ENCODE measurements around the gene SLC17A9.

SLC17A9 gene

DNA sequence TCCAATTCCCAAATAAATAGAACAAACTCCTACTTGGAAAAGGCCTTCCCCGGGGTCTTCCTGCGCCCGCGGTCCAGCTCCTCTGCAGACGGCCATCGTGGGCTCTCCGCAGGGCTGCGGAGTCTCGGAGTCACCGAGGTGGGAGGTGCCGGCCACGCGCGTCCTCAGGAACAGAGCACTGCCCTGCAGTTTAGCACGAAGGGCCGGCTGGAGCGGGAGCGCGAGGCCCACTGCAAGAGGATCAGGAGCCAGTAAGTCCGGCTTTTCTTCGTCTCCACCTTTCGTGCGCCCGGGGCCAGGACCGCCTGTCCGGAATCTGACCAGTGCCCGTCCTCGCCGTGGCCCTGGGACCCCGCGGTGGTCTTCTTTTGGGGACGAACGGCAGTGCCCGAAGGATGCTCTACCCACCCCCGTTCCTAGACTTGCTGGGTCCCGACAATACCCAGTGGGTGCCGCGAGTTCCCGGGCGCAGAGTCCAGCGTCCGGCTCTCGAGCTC is 52.9 kb downstream of the SLC17A9 start:
- no peak for DNase-seq

DNA sequence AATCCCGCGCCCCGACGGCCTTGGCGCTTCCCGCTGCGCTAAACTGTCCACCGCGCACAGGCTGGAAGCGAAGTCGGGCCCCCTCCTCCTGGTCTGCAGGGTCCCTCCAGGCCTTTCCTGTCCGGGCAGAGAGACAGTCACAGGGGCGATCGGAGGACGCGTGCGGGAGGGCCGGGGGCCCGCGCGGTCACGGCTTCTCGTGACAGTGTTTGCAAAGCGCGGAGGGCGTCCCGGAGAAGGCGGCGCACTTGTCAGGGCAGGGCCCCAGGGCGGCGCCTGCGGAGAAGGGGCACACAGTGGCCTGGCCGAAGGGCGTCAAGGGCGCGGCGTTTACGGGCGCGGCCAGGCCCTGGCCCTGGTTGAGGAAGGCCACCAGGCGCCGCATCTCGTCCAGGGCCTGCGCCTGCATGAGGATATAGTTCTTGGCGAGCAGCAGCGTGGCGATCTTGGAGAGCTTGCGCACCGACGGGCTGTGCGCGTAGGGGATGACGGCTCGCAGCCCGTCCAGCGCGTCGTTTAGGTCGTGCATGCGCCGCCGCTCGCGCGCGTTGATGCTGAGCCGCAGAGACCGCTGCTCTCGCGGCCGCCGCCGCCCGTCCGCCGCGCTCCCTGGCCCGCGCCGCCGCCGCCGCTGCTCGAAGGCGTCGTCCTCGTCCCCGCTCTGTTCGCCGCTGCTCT is 53.5 kb downstream of the SLC17A9 start:
- no peak for DNase-seq

DNA sequence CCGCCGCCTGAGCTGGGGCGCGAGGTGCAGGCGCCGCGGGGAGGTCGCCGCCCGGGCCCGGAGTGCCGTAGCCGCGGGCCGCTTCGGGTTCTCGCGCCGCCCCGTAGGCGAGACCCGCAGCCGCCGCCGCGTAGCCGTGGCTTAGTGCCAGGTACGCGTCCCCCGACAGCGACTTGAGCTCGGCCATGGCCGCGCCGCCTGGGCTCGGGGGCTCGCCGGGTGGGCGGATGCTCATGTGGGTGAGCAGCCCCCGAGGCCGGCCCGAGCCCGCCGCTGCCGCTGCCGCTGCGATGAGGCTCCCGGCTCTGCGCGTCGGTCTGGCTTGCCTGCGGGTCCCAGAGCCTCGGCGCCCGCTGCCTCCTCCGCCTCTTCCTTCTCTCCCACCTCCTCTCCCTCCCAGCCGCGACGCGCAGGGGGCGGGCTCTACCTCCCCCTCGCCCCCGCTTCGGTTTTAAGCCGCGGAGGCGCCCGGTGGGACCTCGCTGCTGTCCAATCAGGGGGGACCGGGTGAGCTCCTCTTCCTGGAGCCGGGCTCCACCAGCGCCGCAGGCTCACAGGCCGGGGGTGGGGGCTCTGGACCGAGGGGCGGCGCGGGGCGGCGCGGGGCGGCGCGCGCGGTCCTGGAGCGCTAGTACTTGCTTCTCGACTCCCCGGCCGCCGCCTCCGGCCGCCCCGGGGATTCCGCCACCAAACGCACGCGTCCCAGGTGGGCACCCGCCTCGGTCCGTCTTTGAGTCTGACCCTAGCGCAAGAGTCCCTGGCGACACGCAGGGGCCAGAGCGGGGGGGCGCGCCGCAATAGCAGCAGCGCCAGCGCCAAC is 54.2 kb downstream of the SLC17A9 start, which contains the start of gene BHLHE23:
TSS of gene BHLHE23 (minus strand) at position 425 of the 820 bp plus-strand sequence. CDS start at position 235, 190 bp downstream.
- no peak for DNase-seq

DNA sequence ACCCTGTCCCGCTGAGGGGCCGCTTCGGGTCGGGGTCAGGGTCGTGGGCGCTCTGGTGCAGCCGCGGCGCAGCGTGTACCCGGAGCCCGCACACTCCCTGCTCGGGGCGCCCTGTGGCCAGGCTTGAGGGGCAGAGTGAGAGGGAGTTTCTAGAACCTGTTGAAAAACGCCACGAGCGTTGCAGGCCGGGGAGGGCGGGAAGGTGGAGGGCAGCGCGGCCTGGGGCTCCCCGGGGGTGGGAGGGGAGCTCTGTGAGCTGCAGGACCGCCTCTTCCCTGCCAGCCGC is 54.8 kb downstream of the SLC17A9 start:
- DNase-seq = no peak

DNA sequence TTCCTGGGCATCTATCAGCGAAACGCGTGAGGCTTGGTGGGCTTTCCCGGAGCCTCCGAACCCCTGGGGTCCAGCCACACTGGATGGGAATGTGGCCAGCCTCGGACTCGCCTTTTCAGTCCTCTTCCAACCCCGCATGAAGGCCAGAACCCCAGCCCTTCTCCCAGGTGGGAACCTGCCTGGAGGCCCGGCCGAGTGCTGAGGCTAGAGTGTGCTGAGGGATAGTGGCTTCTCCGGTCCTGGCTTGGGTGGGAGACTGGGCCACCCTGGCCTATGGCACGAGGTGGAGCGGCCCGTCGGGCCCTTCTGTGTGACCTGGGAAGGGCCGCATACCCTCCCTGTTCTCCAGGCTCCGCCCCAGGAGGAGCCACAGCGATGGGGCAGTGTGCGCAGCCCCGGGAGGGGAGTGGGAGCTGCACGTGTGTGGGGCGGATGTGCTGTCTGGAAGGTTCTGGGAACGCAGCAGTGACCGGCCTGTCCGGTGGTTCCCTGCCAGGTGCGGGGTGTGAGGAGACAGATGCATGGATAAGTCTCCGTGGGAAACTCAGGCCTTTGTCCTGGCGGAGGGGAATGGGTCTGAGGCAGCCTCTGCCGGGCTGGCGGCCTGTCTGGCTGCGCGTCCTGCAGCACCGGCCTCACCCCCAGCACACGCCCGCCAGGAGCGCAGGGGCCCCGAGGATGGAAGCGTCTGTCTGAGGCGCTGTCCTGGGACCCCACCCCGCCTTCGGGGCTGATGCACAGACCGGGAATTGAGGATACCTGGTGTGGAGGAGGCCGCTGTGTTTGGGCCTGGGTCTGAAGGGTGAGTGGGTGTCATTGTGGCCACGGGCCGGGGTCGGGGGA is 55.4 kb downstream of the SLC17A9 start:
- DNase-seq = no peak

DNA sequence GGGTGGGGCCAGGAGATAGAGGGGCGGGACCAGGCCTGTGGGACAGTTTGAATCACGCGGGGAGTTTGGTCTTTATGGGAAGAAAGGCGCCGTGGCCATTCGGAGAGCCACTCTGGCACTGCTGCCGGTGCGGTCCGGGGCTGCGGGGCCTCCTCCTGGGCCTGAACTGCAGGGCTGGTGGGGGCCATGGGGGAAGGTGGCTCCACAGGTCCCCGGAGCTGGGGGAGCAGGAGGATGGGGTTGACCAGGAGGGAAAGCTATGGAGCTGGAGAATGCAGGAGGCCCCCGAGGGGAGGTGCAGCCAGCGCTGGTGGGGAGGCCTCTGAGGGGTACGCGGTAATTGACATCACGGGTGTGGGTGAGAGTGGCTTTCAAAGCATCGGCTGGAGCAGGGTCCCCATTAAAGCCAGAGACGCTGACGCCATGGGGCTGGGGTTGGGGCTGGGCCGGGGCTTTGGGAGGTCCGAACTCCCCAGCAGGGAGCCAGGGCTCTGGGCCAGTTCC is 56.1 kb downstream of the SLC17A9 start:
- no peak for DNase-seq

DNA sequence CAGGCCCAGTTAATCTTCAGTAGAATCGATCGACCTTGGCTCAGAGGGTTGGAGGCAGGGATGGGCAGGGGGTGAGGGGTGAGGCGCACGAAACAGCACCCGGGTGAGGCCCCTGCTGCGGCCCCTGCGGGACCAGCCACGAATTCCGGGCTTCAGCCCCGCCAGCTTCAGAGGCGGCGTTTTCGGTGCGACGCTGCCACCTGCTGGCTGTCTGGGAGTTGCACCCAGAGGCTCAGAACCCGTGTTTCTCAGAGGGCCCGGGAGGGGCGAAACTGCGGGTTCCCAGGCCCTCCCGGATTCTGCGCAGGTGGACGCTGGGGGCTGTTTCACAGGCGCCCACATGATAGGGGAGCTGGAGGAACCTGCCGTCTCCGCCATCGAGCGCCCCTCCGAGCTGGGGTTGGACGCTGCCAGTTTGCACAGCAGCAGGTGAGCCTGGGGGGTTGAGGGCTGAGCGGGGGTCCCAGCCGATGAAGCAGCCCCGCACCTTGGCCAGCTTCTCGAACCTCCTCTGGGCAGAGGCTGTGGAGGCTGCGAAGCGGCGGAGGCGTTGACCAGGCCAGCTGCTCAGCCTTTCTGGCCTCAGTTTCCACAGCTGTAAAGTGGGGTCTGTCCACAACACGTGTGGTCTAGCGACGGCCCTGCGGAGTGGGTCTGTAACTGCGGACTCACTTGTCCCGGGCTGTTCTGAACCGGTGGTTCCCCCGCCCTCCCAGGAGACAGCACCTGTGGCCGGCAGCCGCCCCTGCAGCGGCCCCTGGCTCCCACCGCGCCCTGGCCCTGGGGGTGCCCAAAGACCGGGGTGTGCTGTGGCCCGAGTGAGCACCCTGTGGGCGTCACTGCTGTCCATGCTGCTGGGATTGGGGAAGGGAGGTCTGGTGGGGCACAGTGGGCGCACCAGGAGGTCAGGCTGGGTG is 56.8 kb downstream of the SLC17A9 start:
- peak; percentile 68 to 81 (median 77) for DNase-seq

DNA sequence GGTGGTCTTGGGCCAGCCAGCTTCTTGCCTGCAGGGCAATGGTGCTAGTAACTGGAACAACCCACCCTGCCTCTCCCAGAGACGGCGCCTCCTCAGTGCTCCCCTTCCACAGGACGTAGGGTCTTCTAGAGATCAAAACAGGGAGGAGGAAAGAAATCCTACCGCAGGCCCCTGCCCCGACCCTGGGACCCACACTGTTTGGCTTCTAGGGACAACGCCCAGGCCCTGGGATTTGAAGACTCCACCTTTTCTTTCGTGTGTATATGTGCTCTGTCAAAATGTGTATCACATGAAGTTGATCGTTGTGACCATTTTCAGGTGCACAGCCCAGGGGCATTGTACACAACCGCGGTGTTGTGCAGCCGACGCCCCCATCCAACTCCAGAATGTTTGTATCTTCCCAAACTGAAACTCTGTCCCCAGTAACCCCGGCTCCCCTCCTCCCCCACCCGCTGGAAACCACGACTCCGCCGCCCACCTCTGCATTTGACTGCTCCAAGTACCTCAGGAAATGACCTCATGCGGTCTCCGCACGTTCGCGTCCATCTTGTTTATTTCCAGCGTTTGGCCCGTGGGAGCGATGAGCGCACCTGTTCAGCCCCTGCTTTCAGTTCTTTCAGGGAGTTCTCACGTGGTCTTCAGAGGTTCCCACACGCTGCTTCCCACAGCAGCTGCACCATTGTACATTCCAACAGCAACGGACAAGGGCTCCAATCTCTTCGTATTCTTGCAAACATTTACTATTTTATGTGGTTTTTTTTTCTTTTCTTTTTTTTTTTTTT is 57.7 kb downstream of the SLC17A9 start:
- peak; percentile 17 to 51 (median 22) for DNase-seq

DNA sequence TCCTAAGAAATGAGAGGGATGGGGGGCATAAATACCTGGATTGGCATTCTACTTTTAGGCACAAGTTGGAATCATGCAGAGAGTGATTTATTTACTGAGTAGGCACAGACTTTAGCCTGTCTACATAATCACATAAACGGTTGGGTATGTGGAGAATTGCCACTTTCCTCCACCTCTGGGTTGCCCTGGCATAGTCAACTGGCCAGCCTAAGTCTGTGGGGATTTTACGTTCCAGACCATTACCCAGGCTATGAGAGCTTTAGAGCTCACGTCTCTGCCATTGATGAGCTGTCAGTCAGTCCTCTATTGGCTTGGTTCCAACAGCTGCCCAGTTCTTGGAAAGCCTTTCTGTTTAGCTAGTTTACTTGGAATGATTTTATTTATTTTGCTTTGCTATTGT is 59.3 kb downstream of the SLC17A9 start:
- no peak for DNase-seq

DNA sequence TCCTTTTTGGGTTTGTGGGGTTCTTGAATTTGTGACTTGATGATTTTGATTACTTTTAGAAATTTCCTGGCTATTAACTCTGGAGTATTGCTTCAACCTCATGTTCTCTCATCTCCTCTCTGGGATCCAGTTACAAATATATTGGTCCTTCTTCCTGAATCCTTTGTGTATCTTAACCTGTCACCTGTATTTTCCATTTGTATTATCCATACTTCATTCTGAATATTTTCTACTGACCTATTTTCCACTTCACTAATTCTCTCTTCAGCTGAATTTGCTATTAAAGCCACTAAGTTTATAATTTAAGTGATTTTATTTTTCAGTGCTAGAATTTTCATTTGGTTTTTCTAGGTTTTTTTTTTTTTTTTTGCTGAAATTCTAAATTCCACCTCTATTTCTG is 60.7 kb downstream of the SLC17A9 start:
- DNase-seq = no peak

DNA sequence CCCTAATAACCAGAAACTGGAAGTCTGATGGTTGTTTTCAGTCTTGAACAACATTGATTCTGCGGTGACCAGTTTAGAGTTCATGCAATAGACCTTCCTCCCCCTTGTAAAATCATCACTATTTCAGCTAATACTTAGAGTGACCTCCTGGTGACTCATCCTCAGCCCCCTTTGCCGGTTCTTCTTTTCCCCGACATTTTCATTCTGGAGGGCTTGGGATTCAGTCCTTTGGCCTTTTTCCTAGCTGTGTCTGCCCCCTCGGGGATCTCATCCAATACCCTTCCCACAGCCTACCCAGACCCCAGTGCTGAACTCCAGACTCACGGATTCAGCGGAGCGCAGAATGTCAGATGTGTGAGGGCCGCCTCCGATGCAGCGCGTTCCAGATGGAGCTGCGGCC is 61.8 kb downstream of the SLC17A9 start:
- no peak for DNase-seq

DNA sequence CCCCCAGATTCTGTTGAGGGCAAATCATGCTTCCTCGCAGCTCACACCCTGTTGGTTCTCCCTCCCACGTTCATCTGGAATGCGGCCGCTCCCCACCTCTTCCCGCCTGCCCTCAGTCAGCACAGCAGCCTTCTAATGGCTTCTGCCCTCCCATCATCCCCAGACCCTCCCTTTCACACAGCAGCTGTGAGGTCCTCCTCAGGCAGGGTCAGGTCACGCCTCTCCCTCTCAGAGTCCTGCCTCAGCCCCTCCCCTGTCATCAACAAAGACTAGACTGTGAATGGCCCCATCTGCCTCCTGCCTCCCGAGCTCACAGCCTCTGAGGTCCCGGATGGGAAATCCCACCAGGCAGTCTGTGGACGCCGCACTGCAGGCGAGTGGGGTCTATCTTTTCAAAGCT is 62.2 kb downstream of the SLC17A9 start:
- DNase-seq = no peak

DNA sequence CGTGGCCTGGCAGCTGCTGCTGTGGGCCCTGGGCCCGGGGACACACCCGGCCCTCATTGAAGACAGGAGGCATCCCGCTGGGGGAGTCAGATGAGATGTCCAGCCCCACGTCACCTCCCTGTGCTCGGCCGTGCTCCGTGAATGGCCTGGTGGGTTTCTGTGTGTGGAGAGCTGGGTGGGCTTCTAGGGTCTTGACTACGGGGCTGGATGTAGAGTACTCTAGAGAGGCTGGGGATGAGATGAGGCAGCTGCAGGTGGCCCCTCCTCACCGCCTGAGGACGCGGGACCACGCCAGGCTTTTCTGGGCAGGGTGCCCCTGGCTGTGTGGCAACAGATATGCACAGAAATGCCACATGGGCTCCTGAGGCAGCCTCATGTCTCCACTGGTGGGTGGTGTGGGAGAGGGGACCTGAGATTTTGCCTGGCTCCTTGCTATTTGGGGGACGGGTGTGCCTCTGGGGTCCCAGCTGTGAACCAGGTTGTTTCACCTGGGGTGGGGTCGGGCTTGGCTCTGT is 62.7 kb downstream of the SLC17A9 start:
- no peak for DNase-seq

DNA sequence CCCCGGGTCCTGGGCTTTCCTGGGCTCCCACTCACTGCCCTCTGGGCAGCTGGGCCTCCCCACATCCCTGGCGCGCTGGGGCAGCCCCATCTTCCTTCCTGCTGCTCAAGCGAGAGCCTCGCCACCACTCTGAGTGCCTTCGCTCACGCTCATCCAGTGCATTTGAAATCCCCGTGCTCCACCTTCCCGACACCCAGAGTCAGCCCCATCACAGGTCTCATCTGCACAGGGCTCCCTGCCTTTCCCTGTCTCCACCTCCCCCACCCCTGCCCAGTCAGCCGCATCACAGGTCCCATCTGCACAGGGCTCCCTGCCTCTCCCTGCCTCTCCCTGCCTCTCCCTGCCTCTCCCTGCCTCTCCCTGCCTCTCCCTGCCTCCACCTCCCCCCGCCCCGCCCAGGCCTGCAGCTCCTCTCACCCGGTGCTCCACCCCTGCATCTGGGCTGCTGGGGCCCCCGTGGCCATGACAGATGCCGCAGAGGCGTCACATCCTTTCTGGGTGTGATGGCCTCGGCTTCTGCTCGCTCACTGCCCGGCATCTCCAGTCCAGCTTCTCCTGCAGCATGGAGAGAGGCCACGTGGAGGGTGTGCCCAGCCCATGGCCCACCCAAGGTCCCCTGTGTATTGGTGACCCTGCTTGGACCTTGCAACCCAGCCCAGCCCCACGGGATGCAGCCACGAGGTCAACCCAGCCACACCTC is 63.3 kb downstream of the SLC17A9 start:
- DNase-seq = no peak

DNA sequence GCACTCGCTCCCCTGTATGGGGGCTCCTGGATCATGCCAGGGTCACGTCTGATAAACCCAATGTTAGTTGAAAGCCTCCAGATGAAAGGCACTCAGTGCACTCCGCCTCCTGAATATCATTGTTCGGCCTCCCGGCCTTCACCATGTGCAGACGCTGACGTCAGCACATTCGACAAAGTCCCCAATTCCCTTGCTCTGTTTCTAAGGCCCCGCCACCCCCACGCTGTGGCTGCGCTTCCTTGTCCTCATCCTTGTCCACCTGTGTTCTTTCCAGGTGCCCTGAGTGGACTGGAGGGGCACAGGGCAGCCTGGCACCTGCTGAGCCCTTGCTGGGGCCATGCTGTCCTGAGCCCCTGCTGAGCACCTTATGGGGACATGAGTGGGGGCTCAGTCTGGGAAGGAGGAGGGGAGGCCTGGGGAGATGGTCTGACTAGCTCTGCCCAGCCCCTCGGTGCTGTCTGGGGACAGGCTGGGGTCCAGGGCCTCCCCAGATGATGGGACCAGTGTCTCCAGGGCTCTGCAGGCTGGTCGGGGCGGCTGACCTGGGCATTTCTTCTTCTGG is 64.1 kb downstream of the SLC17A9 start:
- no peak for DNase-seq

DNA sequence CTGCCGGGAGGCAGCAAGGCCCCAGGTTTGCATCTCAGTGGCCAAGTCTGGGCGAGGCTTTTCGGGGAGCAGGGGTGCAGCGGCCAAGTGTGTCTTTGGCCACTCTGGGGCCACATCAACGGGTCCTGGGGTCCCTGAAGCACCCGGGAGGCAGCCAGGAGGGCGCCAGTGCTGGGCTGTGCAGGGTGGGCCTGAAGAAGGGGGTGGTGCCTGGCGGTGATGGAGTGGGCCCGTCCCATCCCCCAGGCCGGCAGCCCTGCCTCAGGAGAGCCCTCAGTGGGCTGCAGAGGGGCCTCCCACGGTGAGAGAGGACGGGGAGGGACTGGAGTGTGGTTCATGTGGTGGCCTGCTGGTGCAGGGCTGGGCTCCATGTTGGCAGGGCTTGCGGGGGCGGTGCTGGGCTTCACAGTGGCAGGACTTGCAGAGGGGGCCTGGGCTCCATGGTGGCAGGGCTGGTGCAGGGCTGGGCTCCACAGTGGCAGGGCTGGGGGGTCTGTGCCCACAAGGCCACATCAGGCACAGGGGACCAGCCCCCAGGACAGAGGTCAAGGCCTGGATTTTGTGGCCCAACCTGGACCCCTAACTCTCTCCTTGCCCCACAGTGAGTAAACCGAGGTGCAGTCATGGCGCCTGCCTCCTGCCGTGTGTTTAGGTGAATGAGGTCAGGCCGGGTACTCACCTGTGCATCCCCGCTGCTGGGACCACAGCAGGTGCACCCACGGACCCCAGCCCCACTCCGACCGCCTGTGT is 64.7 kb downstream of the SLC17A9 start:
- no peak for DNase-seq

DNA sequence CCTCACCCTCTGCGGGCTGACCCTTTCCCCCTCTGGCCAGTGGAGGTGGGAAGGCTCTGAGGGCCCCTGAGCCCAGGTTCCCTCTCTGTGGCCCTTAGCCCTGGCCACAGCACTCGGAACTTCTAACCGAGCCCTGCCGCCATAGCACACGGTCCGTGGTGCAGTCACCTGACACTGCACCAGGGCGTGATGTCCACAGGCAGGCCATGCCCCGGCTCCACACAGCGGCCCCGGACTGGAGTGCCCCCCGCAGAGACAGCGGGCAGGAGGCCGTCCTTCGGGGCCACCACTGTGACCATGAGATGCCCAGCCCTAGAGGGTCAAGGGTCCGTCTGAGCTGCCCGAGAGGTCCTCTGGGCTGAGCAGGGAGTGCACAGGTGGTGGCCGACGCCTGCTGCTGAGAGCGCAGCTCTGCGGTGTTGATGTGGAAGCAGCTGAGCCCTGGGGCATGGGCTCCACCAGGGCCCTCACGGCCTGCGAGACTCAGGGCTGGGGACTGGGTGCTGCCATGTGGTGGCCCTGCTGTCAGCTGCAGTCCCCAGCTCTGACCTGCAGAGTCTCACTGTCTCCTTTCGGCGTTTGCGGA is 65.4 kb downstream of the SLC17A9 start:
- DNase-seq = no peak

Measured in activated naive CD4-positive, alpha-beta T cell (primary cell).